ENCODE results near the gene PNMA8A. TPM values are rescaled to one million over a fixed set of nuclear protein-coding genes. Genes with fewer than 3 reads are reported as not detected.
"Not testable (repeated sequence)": the region's sequence is repeated elsewhere in the genome, so short reads cannot be mapped to it uniquely, and the experiment has no call there.

The PNMA8A gene
- total and polyA plus RNA-seq, 2 of the 8 experiments (the other 6 are each of a cell fraction or from before 2014, with no cell fraction given), result 10.0 to 22.8 TPM

DNA sequence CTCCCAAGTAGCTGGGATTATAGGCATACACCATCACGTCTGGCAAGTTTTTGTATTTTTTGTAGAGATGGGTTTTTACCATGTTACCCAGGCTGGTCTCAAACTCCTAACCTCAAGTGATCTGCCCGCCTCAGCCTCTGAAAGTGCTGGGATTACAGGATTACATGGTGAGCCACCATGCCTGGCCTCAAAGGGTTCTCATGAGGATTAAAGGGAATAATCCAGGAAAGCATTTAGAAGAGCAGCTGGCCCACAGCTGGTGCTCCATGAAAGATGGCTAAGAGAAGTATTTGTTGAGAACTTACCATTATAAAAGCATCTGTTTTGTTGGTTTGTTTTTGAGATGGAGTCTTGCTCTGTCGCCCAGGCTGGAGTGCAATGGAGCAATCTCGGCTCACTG lies 25.5 kb upstream of the PNMA8A start:
- peaks cover 14 to 38% (median 35%) of the 10 kb centered on the region in 4 experiments for H3K27me3 ChIP-seq (replicated peaks in 1 of 4; ENCODE audit: control insufficient read depth in 3 of 4, extremely low read depth in 1 of 4, insufficient read depth in 3 of 4, low read length in 3 of 4)
- not testable (repeated sequence) for H2BK15ac ChIP-seq (ENCODE audit: low read length); H2AFZ ChIP-seq (ENCODE audit: low read length); H3K9ac ChIP-seq (replicated peaks in 1 of 4; ENCODE audit: extremely low read depth in 1 of 4, low read depth in 3 of 4, low read length in 3 of 4); H3K4me3 ChIP-seq (ENCODE audit: extremely low read depth in 1 of 4, insufficient read depth in 2 of 4, low read depth in 3 of 4, low read length in 4 of 4); H3K14ac ChIP-seq (ENCODE audit: insufficient read length); H4K5ac ChIP-seq (ENCODE audit: insufficient read length, low read depth, low read length); H3K79me1 ChIP-seq (ENCODE audit: low read depth, low read length); H2BK20ac ChIP-seq (ENCODE audit: low read length); H3K18ac ChIP-seq (ENCODE audit: extremely low read depth, low read length); H3K56ac ChIP-seq (replicated peaks; ENCODE audit: insufficient read length, low read depth, low read length); H3K4ac ChIP-seq (replicated peaks; ENCODE audit: insufficient read length, low read depth, low read length); H4K20me1 ChIP-seq (replicated peaks in 1 of 2; ENCODE audit: control insufficient read depth in 1 of 2, insufficient read depth in 2 of 2, low read length in 2 of 2); DNase-seq (ENCODE audit: low read depth in 1 of 2, low spot score in 2 of 2); H3K4me2 ChIP-seq (ENCODE audit: insufficient read depth in 1 of 2, low read depth in 2 of 2, low read length in 2 of 2); H2BK5ac ChIP-seq (ENCODE audit: low read depth, low read length); H3K23me2 ChIP-seq (ENCODE audit: low read depth, low read length); H3K79me2 ChIP-seq (ENCODE audit: control insufficient read depth in 1 of 2, insufficient read depth in 2 of 2, low read length in 2 of 2); H3K27ac ChIP-seq (ENCODE audit: low read depth, low read length); H4K91ac ChIP-seq (replicated peaks; ENCODE audit: insufficient read length, low read length); H2BK120ac ChIP-seq (replicated peaks; ENCODE audit: low read depth, low read length); H2BK12ac ChIP-seq (ENCODE audit: low read depth, low read length); H3K36me3 ChIP-seq (ENCODE audit: control insufficient read depth in 2 of 4, insufficient read depth in 4 of 4, low read length in 3 of 4); H2AK5ac ChIP-seq (ENCODE audit: low read depth, low read length); H3K9me3 ChIP-seq (ENCODE audit: insufficient read depth in 2 of 2, low read depth in 1 of 2, low read length in 1 of 2); H4K8ac ChIP-seq (ENCODE audit: extremely low read depth, insufficient read depth, low read length); FAIRE-seq; H3K23ac ChIP-seq (ENCODE audit: insufficient read length)
- peaks cover 5 to 24% (median 20%) of the 10 kb centered on the region in 4 experiments for H3K4me1 ChIP-seq (replicated peaks in 1 of 4; ENCODE audit: control insufficient read depth in 3 of 4, insufficient read depth in 4 of 4, low read length in 3 of 4)
- WGBS, 2 experiments (ENCODE audit: extremely low coverage in 1 of 2, insufficient coverage in 1 of 2, insufficient read length in 1 of 2, insufficient replicate concordance in 2 of 2, low coverage in 1 of 2, low lambda C conversion rate in 2 of 2, missing lambda C conversion rate in 1 of 2), result 76% methylated on average over 4 of the region's 4 CpGs; no CpG with 5 or more reads in 1 of the 2 experiments
- ChIA-PET POLR2A (ENCODE audit: partially characterized antibody) (interaction anchor here (1.6 kb wide), 1 partner anchor 92 kb away, joined by 3 read pairs; no protein-coding TSS in a partner anchor), CTCF (ENCODE audit: partially characterized antibody) (interaction anchor here (1.5 to 4.1 kb wide), 7 partner anchors 9 to 100 kb away, joined by 4 to 24 read pairs (median 6); no protein-coding TSS in a partner anchor)

All from H1 (cell line).